GM18507 (cell line): ENCODE data around the gene GCNA.
"Not testable (repeated sequence)": the region's sequence is repeated elsewhere in the genome, so short reads cannot be mapped to it uniquely, and the experiment has no call there.

Experiments used
- DNase-seq: peaks from one replicate; pipeline ENCODE4 v3.0.0; 2011; ENCODE audit warnings: low read depth; ENCODE audit not compliant: insufficient read length; ENCODE audit errors: extremely low spot score
- FAIRE-seq: peaks from 2 replicates; lab custom pipeline; 2011; peaks lifted over from hg19 to GRCh38; lab: Jason Lieb, UNC

GCNA gene

DNA sequence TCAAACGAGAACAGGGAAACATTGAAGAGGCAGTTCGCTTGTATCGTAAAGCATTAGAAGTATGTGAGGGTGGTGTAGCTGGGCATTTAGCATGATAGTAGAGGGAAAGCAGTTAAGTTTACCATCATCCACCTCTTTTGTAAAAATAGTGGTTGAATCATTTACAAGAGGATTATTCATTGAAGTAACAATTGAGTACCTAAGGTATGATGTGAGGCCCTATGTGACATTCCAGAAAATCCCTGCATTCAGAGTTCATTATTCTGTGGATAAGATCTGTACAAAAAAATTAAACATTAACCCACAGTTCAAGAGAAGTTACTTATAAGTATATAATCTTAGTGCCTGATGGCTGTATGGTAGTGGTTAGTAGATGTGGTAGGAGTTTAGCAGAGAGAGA lies 22.2 kb upstream of the GCNA start:
- FAIRE-seq (no peak), DNase-seq (no peak)

DNA sequence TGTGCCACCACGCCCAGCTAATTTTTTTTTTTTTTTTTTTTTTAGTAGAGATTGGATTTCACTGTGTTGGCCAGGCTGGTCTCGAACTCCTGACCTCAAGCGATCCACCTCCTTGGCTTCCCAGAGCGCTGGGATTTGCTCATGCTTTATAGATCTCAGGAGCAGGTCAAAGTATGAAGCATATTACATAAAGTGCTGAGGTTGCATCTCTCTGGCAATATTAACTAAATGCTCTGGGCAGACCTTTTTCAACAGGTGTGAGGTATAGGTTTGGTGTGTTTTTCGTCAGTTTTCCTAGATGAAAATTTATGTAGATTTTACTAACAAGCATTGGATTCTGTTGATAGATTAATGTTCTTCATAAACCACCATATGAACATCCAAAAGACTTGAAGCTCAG lies 19.3 kb upstream of the GCNA start:
- FAIRE-seq (no peak), DNase-seq (no peak)

DNA sequence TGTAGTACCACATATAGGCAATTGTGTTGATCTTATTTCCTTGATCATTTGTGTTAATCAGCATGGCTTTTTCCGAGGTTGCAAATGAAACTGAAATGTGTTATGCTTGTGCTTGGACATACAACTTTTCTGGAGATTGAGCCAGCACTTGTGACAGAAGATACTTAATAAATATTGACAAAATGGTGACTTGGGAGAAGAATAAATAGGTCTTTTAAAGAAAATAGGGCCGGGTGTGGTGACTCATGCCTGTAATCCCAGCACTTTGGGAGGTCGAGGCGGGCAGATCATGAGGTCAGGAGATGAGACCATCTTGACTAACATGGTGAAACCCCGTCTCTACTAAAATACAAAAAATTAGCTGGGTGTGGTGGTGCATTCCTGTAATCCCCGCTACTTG lies 18.5 kb upstream of the GCNA start:
- FAIRE-seq, DNase-seq: not testable (repeated sequence)

DNA sequence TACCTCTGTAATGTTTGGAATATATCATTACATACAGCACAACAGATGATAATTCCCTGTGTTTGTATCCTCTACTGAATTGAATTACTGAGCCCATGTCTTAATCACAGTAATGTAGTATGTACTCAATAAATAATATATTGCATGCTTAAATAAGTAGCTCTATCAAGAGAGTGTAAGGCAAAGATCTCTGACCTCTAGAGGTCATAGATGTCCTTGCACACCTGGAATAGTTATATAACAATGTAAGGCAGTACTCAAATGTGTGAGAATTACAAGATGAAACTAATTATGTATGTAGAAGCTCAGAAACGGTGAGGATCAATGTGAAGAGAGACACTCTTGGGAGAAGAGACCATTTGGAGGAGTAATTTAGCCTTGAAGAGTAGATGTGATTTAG lies 14.3 kb upstream of the GCNA start:
- DNase-seq (no peak), FAIRE-seq (no peak)

DNA sequence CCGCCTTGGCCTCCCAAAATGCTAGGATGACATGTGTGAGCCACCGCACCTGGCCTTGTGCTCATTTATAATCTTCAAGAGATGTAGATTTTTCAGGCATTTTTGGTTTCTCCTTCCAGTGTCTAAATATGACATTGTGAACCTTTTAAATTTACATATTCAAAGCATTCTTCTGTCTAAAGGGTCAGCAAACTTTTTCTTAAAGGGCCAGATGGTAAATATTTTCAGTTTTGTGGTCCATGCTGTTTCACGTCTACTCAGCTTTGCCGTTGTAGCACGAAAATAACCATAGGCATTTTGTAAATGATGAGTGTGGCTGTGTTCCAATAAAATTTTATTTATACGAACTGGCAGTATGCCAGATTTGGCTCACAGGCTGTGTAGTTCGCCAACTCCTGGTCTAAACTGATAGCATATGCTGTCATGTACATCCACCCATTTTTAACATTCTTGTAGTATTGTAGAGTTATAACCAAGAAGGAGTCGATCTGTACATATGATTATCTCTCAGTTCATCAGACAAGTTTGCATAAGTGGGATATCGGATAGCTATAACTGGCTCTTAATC lies 12.7 kb upstream of the GCNA start:
- DNase-seq = no peak
- no peak for FAIRE-seq

DNA sequence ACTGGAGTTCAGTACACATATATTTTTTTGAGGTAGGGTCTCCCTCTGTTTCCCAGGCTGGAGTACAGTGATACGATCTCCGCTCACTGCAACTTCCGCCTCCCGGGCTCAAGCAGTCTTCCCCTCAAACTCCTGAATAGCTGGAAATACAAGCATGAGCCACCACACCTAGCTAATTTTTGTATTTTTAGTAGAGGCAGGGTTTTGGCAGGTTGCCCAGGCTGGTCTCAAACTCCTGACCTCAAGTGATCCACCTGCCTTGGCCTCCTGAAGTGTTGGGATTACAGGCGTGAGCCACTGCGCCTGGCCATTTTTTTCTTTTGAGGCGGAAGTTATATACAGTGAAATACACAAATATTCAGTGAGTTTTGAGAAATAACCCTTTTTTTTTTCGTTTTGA lies 6.8 kb upstream of the GCNA start:
- not testable (repeated sequence) for FAIRE-seq, DNase-seq

DNA sequence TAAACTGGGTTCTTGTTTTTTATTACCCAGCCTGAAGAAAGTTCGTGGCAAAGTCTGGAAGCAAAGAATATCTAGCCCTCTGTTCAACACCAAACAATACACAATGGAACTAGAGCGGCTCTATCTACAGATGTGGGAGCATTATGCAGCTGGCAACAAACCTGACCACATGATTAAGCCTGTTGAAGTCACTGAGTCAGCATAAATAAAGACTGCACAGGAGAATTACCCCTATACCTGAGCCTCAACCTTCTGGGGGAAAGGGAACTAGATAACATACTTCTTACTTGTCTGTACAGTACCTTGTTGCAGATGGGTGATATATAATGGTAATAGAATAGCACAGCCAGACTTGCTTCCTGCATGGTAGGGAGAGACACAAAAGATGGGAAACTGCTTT lies 4.6 kb upstream of the GCNA start:
- no peak for FAIRE-seq
- no peak for DNase-seq

DNA sequence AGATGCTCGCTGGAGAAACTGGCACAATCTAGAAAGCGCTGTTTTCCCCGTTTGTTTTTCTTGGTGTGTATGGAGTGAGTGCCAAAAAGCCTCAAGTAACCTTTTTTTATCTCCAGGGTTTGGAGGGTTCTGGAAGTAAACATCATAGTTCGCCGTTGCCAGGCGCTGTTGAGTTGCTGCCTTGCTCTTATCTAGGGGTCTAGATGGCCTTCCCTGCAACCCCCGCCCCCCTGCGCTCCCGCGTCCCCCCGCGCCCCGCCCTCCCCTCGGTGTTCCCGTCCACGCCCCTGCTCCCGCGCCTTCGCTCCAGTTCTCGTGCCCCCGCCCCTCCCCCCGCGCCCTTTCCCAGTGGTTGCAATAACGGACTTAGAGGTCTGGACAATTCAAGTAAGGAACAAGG lies 555 bp upstream of the GCNA start:
- DNase-seq (no peak), FAIRE-seq (no peak)

DNA sequence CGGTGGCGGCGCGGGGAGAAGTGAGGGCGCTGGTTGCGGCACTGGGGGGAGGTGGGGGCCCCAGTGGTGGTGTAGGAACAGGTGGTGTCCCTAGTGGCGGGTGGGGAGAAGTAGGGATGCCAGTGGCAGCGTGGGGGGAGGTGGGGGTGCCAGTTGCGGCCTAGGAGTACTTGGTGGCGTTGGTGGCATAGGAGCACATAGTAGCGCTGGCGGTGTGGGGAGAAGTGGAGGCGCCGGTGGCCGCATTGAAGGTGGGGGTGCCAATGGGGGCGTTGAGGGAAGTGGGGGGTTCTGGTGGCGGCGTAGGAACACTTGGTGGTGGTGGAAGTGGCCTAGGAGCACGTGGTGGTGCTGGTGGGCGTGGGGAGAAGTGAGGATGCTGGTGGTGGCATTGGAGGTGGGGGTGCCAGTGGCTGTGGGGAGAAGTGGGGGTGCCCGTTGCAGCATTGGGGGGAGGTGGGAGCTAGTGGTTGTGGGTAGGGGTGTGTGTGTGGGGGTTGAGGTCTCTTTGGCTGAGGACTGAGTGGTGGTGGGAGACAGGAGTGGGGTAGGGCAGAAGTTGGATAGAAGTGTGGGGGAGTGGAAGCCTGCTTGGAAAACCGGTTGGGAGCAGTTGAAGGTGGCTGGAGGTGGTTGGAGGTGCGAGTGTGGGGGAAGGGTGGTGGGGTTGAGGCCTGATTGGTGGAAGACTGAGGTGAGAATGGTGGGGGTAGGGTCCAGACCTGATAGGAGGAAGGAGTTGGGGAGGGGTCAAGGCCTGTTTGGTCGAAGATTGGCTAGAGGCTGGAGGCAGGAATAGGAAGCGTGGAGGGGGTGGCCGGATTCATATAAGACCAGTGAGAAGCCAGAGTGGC lies 1.1 kb downstream of the GCNA start:
- FAIRE-seq (no peak), DNase-seq (no peak)

DNA sequence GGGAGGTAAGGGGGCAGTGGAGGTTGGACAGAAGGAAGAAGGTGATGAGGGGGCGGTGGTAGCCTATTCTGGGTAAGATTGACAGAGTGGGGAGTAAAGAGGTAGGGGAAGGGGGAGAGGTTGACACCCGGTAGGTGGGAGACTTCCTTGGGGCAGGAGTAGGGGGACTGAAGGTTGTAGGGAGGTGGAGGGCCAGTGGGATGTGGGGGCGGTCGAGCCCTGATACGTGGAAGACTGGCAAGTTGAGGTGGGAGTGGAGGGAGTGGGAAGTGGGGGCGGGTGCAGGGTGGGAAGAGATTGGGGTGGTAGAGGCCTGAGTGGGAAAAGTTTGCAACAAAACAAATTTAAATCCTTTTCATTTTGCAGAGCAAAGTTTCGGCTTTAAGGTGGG lies 1.7 kb downstream of the GCNA start:
- no peak for DNase-seq
- no peak for FAIRE-seq

DNA sequence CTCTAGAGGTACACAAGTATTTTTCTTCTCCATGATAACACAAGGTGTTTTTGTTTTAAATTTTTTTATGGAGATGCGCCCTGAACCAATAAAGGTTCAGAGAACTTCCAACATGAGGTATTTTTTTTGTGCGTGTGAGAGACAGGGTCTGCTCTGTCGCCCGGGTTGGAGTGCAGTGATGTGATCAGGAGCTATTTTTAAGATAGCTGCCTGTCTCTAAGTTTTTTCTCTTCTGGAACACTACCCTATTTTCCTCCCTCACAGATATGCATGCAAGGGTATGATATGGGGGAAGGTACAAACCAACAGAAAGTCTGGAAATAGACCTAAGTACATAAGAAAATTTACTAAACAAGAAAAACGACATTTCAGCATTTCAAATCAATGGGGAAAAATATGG lies 3.0 kb downstream of the GCNA start:
- DNase-seq = no peak
- FAIRE-seq = no peak

DNA sequence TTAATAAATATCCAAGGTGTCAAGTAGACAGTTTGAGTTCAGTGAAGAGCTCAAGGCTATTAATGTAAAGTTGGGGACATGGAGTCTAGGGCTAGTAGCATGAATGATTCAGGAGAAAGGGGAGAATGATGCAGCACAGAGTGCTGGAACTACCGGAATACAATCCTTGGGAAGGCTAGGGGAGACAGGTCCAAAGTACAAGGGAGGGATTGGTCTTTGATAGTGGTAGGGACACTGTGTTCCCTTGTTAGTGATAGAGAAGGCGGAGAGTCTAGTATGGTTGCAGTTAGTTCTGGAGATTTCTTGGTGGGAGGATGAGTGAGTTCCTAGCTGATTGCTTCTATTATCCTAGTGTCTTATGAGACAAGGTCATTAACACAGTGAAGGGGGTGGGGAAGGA lies 8.7 kb downstream of the GCNA start:
- DNase-seq (no peak), FAIRE-seq (no peak)

DNA sequence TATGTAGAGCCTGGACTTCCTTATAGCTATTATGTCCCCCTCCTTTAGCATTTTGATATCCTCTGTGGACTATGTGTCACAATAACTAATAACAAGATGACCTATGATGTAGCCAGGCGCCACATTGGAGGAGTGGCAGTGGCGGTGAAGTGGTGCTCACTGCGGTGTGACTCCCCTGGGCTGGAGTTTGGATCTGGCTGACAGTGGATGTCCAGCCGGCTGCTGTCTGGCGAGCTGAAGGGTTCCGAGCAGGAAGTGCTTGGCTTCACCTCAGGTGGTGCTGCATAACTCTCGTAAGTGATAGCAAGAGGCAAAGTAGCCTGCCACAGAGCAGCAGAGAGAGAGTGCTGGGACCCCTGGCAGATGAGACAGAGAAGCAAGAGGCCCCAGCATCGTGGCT lies 15.0 kb downstream of the GCNA start:
- not testable (repeated sequence) for FAIRE-seq, DNase-seq

DNA sequence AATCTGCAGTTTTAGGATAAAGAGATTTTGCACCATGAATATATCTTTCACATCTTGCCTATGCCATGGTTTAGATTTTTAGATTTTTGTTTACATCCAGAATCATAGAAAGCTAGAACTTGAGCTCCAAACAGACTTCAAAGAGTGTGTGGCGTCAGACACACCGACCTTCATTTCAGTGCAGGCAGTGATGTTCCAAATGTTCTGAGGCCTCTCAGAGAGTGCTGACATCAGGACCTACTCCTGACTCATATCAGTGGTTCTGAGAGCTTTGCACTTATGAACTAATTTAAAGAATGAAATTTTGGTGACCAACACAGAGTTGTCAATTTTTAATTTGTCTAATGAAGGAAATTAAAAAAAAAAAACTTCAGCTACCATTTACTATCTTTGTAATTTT lies 21.7 kb downstream of the GCNA start:
- FAIRE-seq = no peak

DNA sequence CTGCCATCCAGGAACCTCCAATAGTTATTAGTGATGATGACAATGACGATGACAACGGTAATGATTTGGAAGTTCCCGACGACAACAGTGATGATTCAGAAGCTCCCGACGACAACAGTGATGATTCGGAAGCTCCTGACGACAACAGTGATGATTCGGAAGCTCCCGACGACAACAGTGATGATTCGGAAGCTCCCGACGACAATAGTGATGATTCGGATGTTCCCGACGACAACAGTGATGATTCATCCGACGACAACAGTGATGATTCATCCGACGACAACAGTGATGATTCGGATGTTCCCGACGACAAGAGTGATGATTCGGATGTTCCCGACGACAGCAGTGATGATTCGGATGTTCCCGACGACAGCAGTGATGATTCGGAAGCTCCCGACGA lies 25.4 kb downstream of the GCNA start:
- no peak for FAIRE-seq
- no peak for DNase-seq

More for the DNA sequence above, 21.7 kb downstream of the GCNA start:
- no peak for DNase-seq

DNA sequence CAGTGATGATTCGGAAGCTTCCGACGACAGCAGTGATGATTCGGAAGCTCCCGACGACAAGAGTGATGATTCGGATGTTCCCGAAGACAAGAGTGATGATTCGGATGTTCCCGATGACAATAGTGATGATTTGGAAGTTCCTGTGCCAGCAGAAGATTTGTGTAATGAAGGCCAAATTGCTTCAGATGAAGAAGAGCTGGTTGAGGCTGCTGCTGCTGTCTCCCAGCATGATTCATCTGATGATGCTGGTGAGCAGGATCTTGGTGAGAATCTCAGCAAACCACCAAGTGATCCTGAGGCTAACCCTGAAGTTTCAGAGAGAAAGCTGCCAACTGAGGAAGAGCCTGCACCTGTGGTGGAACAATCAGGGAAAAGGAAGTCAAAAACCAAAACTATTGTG lies 25.9 kb downstream of the GCNA start:
- no peak for FAIRE-seq
- no peak for DNase-seq

DNA sequence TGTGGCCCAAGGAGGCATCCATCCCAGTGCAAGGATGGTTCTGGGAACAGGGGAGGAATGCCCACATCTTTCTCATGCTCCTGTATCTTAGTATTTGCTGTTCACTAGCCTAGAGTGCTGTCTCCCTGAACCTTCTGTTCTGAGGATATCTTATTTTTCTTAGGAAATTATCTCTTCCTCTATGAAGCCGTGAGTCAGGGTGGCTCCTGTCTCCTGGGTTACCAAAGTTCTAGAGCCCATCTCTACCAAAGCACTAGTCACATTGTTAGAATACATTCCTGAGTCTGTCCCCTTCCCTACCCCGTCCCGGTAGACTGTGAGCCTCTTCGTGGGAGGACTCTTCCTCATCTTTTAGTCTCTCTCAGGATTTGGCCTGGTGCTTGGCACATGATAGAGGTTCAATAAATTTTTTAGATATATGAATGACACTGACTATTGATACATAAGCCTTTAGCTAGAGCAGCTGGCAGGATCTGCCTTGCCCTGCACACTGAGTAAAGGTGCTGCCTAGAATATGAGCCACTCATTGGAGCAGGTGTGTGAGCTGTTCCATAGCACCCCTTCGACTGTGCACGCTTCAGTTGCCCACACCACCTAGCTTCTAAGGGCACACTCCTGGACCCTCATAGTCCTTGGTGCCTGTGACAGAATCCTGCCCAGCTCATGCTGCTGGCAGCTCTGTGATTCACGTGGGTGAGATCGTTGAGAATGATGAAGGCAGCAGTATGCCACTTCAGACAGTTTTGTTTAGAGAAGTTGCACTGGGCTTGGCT lies 26.7 kb downstream of the GCNA start:
- DNase-seq (no peak), FAIRE-seq (no peak)

DNA sequence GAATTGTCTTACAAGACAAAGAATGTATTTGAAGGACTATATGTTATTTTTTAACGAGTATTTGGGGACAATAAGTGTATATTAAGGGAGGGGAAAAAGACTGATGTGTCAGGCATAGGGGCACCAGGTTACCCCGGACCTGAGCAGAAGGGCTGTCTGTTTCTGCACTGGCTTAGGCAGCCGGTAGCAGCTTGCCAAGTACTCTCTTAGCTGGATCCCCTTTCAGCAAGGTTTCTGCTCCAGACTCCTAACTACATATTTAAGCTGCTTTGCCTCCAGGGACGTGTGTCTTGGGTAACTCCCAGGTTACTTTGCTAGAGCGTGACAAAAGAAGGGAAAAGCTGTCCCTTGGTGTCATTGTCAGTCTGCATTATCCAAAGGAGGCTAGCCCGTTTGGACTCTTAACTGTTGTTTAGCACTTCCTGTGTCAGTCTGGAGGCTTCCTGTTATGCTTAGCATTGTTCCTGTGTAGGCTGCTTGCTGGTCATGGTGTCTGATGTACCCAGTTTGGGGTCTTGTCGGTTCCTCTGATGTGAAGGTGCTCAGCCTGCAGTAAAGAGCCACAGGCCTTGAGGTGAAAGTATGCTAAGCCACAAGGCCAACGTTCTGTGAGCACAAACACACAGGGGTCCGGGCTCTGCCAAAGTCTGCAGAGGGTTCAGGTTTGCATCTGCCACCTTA lies 28.4 kb downstream of the GCNA start:
- FAIRE-seq (no peak), DNase-seq (no peak)

DNA sequence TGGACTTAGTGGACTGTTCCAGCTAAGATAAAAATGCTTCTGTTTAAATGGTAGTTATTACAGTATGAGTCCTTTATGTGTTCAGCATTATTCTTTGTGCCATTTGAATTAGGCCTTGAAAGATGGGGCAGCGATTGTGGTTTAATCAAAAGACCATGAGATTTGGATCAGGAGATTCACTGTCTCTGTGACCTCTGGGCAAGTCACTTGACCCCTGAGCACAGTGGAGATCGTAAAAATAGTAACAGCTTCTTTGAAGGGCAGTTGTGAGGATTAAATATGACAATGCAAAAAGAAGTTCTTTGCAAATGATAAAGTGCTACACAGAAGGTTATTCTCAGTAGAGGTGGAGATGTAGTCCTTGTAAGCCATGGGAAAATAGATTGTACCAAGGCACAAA lies 29.3 kb downstream of the GCNA start:
- DNase-seq = no peak
- no peak for FAIRE-seq

DNA sequence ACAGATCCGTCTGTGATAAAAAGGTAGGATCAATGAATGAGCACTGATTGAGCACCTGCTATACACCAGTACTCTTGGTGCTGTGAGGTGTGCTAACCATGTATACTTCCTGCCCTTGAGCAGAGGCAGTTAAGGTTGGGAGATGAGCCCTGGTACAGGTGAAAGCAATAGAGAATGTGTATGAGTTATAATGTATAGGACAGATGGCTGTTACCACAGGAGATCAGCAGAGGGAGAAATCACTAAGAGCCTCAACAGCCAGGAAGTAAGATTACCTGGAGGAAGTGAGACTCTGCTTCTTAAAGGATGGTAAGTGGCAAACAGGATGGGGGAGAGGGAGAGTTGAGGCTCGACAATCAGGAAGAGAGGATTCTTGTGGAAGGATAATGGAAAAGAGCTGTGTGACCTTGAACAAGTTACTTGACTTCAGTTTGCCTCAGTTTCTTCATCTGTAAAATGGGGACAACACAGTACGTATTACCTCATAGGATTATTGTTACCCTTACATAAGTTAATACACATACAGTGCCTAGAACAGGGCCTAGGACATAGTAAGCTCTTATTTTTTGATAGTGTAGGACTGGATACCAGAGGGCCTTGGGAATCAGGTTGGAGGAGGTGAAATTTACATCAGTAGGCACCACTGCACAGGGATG lies 31.0 kb downstream of the GCNA start:
- FAIRE-seq (peak; percentile 64), DNase-seq (no peak)
